GM12872 (cell line): ENCODE results near the gene PTPN6.

Experiments used
- TF ChIP-seq, protein P1 (sequence below): IDR thresholded peaks from 3 replicates; pipeline ENCODE4 v1.5.1; 2011; ENCODE audit warnings: low read depth, mild to moderate bottlenecking, low read length, moderate library complexity; ENCODE audit not compliant: insufficient read depth

PTPN6 gene

DNA sequence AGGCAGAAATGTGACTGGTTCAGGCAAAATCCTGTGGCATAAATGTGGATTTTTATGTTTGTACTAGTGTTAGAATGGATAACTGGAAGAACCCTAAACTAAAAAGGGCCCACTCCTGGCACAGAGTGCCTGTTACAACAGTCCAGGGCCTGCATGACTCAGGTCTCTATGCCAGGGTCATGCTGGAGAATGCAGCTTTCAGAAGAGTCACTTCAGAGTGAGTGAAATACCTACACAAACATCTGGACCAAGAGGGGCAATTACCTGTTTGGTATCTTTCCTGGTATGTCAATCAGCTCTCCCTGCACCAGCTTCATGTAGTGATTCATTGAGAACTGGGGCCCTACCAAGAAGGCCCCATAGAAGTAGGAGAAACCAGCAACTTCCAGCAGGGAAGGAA lies 29.6 kb downstream of the PTPN6 start:
- TF ChIP-seq, protein P1, sequence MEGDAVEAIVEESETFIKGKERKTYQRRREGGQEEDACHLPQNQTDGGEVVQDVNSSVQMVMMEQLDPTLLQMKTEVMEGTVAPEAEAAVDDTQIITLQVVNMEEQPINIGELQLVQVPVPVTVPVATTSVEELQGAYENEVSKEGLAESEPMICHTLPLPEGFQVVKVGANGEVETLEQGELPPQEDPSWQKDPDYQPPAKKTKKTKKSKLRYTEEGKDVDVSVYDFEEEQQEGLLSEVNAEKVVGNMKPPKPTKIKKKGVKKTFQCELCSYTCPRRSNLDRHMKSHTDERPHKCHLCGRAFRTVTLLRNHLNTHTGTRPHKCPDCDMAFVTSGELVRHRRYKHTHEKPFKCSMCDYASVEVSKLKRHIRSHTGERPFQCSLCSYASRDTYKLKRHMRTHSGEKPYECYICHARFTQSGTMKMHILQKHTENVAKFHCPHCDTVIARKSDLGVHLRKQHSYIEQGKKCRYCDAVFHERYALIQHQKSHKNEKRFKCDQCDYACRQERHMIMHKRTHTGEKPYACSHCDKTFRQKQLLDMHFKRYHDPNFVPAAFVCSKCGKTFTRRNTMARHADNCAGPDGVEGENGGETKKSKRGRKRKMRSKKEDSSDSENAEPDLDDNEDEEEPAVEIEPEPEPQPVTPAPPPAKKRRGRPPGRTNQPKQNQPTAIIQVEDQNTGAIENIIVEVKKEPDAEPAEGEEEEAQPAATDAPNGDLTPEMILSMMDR: no peak

DNA sequence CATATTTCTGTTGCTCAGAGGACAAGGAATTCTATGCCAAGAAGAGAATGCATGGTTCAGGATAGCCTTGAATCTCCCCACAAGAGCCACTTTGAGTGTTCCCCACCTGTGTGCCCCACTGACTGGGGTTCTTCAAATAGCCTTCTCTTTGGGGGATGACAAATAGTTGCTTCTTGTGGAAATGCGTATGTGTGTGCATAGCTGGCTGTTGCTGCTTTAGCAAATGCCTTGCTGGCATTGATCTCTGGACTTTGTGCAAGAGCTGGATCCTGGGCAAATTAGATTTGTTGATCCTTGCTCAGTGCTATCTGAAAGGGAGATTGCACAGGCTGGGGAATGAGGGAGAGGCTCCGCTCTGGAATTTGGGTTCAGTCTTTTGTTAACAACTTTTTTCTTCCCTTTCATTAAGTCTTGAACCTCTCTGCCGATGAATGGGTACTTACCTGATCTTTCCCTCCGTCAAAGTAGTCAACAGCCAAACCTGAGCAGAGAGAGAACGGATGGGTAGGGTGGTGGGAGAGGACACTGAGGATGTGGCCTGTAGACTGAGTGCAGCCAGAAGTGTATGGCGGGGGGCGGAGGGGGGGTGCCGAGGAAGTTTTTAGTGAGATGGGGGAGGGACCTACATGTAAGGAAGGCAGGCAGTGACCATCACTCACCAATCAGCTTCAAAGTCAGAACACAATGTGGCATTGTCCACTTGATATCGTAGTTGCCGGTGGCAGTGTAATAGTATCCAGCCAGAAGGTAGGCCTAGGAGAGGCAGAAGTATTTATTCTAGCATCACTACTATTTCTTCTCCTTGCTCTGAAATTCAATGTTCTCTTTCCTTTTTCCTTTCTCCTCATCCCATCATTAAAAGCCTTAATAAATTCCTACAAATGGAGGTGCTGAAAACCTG lies 30.2 kb downstream of the PTPN6 start:
- TF ChIP-seq, protein P1: no peak

DNA sequence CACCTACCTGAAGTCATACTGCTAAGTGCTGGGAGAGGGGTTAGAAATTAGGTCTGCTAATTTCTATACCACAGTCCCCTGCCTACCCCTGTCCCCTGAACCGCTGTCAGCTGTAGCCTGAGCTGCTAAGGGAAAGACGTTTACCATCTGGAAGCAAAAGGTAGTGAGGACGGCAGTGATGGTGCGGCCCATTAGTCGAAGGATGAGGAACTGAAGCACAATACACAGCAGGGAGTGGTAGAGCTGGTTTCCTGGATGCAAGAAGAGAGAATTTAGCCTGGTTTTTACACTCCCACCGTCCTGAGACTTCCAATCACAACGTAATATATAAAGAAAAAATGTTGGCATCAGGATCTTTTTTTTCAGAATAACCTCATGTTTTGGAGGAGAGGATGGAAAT lies 31.4 kb downstream of the PTPN6 start:
- TF ChIP-seq, protein P1: no peak

DNA sequence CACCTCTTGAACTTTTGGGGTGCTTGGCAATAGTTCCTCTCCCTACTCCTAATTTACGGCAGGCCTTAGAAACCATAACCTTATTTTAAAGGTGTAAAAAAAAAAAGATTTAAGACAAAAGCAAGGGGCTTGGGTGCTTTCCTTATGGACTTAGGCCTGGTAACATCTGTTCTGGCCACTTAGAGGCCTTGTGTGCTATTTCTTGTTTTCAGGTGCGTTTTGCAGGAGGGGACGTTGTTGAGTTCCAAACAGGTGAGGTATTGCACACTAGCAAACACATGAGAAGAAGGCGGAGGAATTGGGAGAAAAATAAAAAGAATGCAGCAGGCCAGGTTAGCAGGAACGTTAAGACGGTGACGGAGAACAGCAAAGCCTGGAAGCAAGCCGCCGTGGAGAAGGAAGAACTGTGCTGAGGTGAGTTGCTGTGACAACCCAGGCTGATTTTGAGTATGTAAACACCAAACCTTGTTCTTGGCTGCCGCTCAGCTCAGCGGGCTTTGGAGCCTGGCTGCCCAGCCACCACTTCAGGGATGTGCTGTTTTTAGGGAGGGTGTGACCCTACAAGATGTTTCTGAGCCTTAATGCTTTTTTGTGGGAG lies 36.9 kb downstream of the PTPN6 start:
- TF ChIP-seq, protein P1: no peak

DNA sequence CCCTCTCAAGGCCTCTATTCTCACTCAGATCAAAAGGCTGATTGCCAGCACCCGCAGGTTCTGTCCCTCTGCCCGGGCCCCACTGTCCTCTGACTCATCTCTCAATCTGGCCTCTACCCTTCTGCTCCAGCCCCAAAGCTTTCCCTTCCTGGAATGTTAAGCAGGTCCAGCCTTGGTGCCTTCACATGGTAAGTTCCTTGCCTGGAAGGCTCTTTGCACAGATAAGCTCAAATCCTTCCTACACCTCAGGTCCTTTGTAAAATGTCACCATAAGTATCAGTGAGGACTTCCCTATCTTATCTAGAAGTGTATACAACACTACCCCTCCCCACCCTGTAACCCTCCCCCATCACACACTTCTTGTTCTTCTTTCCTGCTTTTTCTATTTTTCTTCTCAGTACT lies 44.9 kb downstream of the PTPN6 start:
- TF ChIP-seq, protein P1: no peak

DNA sequence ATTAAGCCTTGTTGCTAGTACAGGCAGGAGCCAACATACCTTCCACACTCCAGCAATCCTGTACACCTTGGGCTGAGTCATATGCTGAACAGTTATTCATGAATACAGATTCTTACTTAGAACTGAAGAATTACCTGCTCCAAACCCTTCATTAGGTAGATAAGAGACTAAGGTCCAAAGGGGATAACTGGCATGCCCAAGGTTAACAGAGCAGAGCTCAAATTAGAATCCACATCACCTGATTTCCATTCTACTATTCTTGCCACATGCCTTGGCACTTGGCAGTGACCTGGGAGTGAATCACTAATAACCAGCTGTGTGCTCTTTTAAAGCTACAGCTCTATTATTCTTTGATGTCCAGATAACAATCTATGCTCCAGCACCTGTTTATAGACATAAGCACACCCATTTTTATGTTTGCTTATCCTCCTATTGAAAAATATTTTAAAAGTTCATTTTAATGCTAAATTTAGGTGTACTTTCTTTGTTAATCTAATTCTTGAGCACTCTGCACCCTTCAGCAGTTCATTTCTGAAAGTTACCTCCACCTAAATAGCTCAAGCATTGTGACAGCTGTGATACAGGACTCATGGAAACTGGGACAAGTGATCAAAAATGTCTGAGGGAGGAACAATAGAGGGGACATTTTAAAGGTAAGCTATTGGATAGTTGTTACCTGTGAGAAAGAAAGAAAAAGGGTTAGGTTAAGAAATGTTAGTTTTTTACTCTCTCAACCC lies 47.7 kb downstream of the PTPN6 start:
- TF ChIP-seq, protein P1: no peak

DNA sequence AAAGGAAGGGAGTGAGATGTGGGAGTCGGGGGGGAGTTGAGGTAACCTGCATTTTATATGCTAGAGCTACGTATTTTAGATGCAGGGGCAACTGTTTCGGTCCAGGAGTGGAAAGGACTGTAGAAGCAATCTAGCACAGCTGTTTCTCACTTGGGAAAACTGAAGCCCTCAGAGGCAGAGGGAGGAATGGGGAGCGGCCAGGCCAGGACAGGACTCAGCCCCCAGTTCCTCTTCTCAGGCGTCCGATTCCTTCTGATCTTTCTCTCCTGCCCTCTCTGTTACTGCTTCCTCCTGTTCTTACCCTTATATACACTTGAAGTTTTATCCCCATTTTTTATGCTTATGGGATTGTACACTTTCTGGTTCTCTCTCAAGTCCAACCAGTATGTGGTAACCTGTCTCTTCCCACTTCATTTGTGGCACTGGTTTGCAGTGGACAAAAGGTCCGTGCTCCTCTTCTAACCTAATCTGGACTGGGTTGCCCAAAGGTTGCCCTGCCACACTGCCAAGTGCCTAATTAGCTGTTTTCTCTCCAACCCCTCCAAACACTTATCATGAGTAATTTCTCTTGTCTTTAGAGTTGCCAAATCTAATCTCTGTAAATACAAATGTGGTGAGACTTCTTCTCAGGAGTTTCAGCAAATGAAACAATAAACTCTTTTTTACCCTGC lies 50.9 kb downstream of the PTPN6 start:
- TF ChIP-seq, protein P1: no peak
